HG03521 (cell line): ENCODE data around the gene VPS13A.
"Not testable (repeated sequence)": the region's sequence is repeated elsewhere in the genome, so short reads cannot be mapped to it uniquely, and the experiment has no call there.

Experiments
- ATAC-seq: cut with Tn5 transposase; IDR thresholded peaks from one replicate; pipeline ENCODE4 v1.9.1; 2021; ENCODE audit warnings: mild to moderate bottlenecking, moderate library complexity; ENCODE audit not compliant: unreplicated experiment

VPS13A gene

GRCh38 chr9:77421506-77422265 is 244.4 kb downstream of the VPS13A start:
- ATAC-seq, result no peak

DNA sequence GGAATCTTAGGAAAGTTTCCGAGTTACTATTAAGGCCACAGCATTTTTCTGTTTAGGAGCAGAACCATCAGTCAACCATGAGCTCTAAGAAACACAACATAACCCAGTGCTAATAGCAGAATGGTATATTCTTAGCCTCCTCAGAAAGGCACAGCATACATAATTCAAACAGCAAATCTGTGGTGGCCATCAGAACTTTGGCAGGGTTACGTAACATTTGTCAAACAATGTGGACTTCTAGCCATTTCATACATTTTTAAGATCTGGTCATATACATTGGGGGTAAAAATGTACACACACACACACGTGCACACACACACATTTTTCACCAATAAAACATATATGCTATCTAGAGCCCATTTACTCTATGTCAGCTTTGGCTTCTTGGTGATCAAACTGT is 245.6 kb downstream of the VPS13A start:
- ATAC-seq, result no peak

GRCh38 chr9:77423841-77424240 is 246.5 kb downstream of the VPS13A start:
- ATAC-seq, result no peak

DNA sequence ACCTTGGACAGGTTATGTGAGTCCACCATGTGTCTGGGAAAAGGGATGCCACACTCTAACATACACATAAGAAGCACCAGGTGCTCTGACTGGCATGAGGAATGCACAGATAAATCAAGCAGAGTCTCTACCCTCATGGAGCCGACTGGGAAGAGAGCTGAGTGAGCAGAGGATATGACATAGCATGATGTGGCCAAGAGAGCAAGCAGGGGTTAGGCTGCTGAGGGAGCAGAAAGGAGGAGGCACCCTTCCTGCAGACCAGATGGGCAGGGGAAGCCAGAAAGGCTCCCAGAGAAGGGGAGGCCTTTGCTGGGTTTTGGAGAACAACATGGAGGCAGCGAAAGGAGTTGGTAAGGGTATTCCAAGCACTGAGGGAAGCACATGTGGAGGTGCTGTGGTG is 247.7 kb downstream of the VPS13A start:
- ATAC-seq, result no peak

DNA sequence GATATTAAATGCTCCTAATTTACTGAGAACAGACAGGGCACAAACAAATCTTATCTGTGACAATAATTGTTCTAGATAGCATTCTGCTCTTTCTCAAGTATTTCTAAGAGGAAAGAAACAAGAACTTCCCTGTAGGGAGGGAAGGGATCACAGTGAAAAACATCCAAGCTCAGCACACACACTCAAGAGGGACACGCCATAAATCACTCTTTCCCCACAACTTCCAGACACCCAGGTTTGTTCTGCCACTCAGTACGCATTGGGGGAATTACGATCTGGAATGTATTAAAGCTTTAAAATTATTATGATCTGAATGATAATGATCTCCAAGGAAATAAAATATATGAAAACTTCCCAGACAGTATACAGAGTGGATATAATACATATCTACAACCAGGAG is 249.4 kb downstream of the VPS13A start:
- no peak for ATAC-seq

- ATAC-seq, result no peak
Observed at GRCh38 chr9:77427256-77427927, 250.1 kb downstream of the VPS13A start.

DNA sequence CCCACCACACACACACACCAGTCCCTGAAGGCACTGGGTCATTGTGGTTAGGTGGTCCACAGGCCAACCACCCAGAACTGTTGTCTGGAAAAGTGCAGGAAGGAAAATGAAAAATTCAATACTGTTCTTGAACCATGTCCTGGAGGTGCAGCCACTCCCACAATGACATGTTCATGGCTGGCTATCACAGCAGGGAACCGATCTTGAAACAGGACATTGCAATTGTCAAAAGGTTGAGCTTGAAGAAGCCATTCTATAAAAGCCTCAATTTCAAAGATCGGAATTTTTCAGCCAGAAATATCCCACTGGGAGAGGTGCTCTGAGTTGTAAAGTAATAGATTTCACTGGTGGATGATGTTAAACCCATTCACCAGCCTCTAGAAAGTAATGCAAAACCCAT is 252.6 kb downstream of the VPS13A start:
- ATAC-seq, result no peak

- no peak for ATAC-seq
Observed at GRCh38 chr9:77432053-77432452, 254.7 kb downstream of the VPS13A start.

GRCh38 chr9:77433675-77434445 is 256.5 kb downstream of the VPS13A start:
- peak; percentile 83 for ATAC-seq

DNA sequence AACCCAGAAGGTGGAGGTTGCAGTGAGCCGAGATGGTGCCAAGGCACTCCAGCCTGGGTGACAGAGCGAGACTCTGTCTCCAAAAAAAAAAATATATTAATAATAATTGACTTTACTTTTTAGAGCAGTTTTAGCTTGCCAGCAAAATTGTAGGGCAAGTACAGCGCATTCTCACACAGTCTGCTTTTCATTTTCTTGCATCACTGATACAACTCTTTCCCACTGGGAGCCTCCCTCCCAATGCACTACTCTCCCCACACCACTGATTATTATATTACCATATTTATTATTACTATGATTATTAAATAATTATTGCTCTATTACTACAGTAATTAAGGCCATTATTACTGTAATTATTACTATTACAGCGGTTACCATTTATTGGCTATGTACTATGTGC is 257.9 kb downstream of the VPS13A start:
- ATAC-seq, result no peak

DNA sequence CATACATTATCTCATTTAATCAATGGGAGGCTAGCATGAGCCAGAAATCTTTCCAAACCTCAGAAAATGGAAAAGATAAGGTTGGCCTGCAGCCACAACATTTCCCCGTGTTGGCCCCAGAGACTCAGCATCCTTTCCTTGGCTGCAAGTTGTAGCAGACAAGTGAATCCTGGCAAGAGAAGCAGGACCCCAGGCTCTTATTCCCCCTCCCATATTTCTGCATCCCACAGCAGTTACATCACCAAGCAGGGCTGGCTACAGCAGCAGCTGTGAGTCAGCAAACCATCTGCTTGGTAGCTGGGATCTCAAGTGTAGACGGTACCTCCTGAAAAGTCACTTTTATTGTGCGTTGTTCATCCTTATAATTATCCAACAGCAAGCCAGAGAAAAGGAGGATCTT is 258.4 kb downstream of the VPS13A start:
- ATAC-seq, result no peak

GRCh38 chr9:77438653-77439052 is 261.3 kb downstream of the VPS13A start:
- no peak for ATAC-seq

DNA sequence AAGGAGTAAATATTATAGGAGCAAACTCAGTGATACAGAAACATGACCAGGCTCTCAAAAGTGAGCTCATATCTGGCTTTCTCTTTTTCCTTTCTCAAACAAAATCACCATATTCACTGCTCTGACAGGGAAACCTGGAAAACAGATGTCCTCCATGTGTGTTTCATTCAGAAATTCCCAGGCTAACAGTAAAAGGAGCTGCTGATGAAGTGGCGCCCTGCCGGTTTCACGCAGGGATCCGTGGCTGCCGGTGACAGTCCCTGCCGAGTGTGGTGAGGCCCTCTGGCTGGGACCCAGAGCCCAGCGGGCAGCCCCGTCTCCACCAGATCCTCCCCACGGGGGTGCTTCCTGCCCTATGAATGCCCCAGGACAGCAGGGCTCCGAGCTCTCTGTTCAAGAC is 262.7 kb downstream of the VPS13A start:
- ATAC-seq, result no peak

DNA sequence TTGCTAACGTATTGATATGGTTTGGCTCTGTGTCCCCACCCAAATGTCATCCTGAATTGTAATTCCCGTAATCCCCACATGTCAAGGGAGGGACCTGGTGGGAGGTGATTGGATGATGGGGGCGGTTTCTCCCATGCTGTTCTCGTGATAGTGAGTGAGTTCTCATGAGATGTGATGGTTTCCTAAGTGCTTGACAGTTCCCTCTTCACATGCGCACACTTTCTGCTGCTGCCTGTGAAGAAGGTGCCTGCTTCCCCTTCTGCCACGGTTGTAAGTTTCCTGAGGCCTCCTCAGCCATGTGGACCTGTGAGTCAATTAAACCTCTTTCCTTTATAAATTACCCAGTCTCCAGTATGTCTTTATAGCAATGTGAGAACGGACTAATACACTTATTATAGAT is 263.8 kb downstream of the VPS13A start:
- ATAC-seq, result not testable (repeated sequence)

GRCh38 chr9:77442436-77442835 is 265.1 kb downstream of the VPS13A start:
- ATAC-seq, result no peak

DNA sequence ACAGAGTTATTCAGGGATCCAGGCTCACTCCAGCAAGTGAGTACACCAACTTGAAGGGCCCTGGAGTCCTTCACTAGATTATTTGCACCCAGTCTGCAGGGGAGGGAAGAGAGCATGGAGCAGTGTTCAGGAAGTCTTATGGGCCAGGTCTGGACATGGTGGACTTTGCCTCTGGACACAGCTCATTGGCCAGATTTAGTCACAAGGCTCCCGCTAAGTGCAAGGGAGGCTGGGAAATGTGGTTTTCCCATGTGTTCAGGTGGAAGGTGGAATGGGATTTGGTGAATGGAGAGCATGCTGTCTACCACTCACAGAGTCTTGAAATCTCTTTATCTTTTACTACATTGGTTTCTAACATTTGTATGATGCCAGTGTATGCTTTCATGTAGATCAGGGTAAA is 270.3 kb downstream of the VPS13A start:
- no peak for ATAC-seq

DNA sequence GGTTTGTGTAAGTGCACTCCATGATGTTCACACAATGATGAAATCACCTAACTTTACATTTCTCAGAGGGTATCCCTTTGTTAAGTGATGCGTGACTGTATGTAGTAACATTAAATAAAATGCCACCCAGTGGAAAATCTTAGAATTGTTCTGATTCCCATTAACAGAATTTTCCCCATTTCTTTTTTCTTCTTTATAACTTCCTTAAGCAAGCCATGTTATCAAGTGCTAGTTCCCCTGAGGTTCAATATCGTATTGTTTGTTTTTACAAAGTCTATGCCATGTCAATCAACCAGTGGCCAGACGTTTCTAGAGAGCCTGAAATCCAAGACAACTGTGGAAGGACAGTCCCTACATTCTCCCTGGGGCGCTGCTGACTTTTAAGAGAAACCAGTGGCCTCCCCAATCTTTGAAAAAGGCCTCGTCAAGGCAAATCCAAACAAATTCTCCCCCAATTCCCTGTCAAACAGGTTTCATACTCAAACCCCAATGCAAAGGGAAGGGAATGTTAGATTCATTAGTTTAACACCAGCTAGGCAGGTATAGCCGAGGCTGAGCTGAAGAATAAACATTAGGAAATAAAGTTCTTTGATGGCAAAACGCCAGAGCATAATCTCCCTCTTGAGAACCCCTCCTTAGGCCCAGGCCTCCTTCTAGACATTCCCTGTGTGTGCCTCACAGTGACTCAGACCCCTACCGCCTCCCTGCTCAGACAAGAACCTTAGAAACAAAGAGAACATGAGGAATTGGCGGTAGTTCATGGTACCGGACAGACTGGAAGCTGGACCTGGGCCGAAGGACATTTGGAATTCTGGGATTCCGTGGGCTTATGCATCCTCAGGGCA is 272.1 kb downstream of the VPS13A start:
- no peak for ATAC-seq

DNA sequence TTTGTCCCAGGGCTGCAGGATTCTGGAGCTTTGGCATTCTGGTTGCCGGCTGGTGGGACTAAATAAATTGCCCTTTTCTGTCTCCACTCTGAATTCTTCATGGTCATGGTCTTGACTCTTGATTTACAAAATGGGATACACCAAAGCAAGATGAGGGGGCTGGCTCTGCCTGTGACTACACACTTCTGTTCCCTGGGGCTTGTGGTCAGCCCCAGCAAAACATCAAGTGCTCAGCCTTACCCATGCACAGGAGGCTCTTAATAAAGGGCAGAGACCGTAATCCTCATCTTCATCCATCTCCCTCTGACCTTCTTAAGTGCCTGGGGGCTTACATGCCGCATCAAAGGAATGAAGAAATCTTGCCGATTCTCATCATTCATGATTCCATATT is 272.7 kb downstream of the VPS13A start:
- ATAC-seq, result no peak

- no peak for ATAC-seq
Observed at GRCh38 chr9:77451507-77451906, 274.2 kb downstream of the VPS13A start.

DNA sequence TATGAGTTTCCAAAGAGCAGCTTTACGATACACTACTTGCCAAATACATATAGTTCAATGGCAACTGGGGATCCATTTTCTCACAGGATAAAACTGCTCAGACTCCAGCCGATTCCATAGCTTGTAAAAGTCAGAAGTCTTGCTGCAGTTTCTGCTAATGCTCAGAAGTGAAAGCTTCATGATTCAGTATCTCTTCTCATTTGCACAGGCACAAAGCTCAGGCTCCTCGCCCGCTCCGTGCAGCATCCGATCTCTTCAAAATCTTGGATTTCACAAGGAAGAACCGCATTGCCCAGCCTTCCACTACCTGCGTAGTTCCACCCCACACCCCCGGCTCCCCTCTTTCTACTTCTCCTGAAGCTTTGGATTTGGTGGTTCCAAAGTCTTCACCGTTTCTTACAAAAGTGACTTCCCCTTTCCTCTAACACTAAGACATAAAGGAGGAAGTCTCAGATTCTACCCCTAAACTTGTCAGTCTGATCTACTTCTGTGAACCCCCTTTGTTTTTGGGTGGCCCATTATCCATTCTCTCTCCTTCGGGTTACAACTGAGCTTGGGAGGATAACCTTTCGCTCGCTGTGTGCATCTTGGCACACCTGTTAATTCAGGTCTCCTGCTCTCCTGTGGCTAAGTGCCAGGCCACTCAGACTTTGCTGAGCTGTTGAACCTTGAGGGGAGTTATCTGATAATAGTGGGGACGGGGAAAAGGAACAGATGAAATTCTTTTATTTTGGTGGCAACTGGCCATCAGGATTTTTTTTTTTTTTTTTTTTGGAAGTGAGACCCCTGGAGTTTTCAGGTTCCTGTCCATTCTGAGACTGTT is 276.7 kb downstream of the VPS13A start:
- no peak for ATAC-seq
